HEK293 (cell line): ENCODE measurements around the gene SLC8A1.
A peak's percentile ranks its signal among the peaks of the same experiment; 100 is the strongest.

Experiments
- CTCF ChIA-PET: fragments of 350-600 bp; formaldehyde crosslinking; extraction: SDS; loops from one replicate; lab custom pipeline; 2021; ENCODE audit warnings: antibody characterized with exemption; lab: Yijun Ruan, JAX
- POLR2A ChIA-PET: fragments of 300-600 bp; formaldehyde crosslinking; extraction: SDS; loops from one replicate; lab custom pipeline; 2020; ENCODE audit warnings: antibody characterized with exemption, inconsistent platforms; lab: Yijun Ruan, JAX
- H3K27ac ChIP-seq: fragments of 200-500 bp; sonication (Bioruptor generic); 2 replicates; pipeline ENCODE4 v1.5.1; 2014; ENCODE audit warnings: low read depth, low read length, control low read depth, inconsistent platforms; ENCODE audit errors: extremely low read depth
- H3K36me3 ChIP-seq, 2 experiments: fragments of 200-500 bp in 1 of 2; sonication (Bioruptor generic) in 1 of 2; 1 replicate in 1 of 2; 2 replicates in 1 of 2; pipeline ENCODE4 v1.5.1; 2014 to 2017; ENCODE audit warnings: inconsistent platforms in 2 of 2, low read length in 2 of 2; ENCODE audit not compliant: control insufficient read depth in 2 of 2, insufficient read depth in 1 of 2
- H3K4me1 ChIP-seq: fragments of 200-500 bp; sonication (Bioruptor generic); 2 replicates; pipeline ENCODE4 v1.5.1; 2014; ENCODE audit warnings: mild to moderate bottlenecking, low read length, inconsistent platforms; ENCODE audit not compliant: control insufficient read depth, insufficient read depth
- H3K4me3 ChIP-seq: 2 replicates; pipeline ENCODE4 v1.5.1; 2011; ENCODE audit warnings: low read depth, mild to moderate bottlenecking, control low read depth, low read length, moderate library complexity
- H3K9me3 ChIP-seq: fragments of 200-500 bp; sonication (Bioruptor generic); 2 replicates; pipeline ENCODE4 v1.5.1; 2014; ENCODE audit warnings: low read depth, low read length, inconsistent platforms; ENCODE audit not compliant: control insufficient read depth, insufficient read depth
- HOXA7 ChIP-seq: sonication (generic); formaldehyde crosslinking; IDR thresholded peaks from 2 replicates; pipeline ENCODE4 v1.8.1; 2022; ENCODE audit warnings: missing genetic modification reagents, borderline replicate concordance
- MYNN ChIP-seq: fragments of 450-650 bp; formaldehyde crosslinking; IDR thresholded peaks from 2 replicates; pipeline ENCODE4 v1.5.1; 2016; ENCODE audit warnings: missing biosample characterization, missing genetic modification characterization, borderline replicate concordance
- TCF7L2 ChIP-seq: IDR thresholded peaks from 2 replicates; pipeline ENCODE4 v1.6.1; 2011; ENCODE audit warnings: low read depth, mild to moderate bottlenecking, inconsistent platforms, low read length, moderate library complexity, borderline replicate concordance
- TRIM28 ChIP-seq: IDR thresholded peaks from 2 replicates; pipeline ENCODE4 v1.6.1; 2011; ENCODE audit warnings: low read length, control low read depth, borderline replicate concordance
- ZNF112 ChIP-seq: fragments of 450-650 bp; formaldehyde crosslinking; IDR thresholded peaks from 2 replicates; pipeline ENCODE4 v1.5.0; 2017; ENCODE audit warnings: missing biosample characterization, missing genetic modification characterization
- ZNF146 ChIP-seq: fragments of 450-650 bp; formaldehyde crosslinking; IDR thresholded peaks from 2 replicates; pipeline ENCODE4 v1.5.1; 2016; ENCODE audit warnings: missing biosample characterization, missing genetic modification characterization
- ZNF221 ChIP-seq: fragments of 450-650 bp; formaldehyde crosslinking; IDR thresholded peaks from 2 replicates; pipeline ENCODE4 v1.5.1; 2017; ENCODE audit warnings: missing biosample characterization, missing genetic modification characterization, borderline replicate concordance
- ZNF354C ChIP-seq: fragments of 450-650 bp; formaldehyde crosslinking; IDR thresholded peaks from 2 replicates; pipeline ENCODE4 v1.5.1; 2016; ENCODE audit warnings: missing biosample characterization, missing genetic modification characterization, low read depth, borderline replicate concordance
- ZNF530 ChIP-seq: fragments of 450-650 bp; formaldehyde crosslinking; IDR thresholded peaks from 2 replicates; pipeline ENCODE4 v1.5.1; 2016; ENCODE audit warnings: low read depth, missing biosample characterization, missing genetic modification characterization
- ZNF548 ChIP-seq: fragments of 450-650 bp; formaldehyde crosslinking; IDR thresholded peaks from 2 replicates; pipeline ENCODE4 v1.5.1; 2016; ENCODE audit warnings: missing biosample characterization, missing genetic modification characterization
- ZNF701 ChIP-seq: fragments of 450-650 bp; formaldehyde crosslinking; IDR thresholded peaks from 2 replicates; pipeline ENCODE4 v1.5.1; 2016; ENCODE audit warnings: missing biosample characterization, missing genetic modification characterization
- ZNF76 ChIP-seq: fragments of 450-650 bp; formaldehyde crosslinking; IDR thresholded peaks from 2 replicates; pipeline ENCODE4; 2016; ENCODE audit warnings: low read depth, missing biosample characterization, missing genetic modification characterization, borderline replicate concordance
- TF ChIP-seq, protein P1 (sequence below): fragments of 450-650 bp; formaldehyde crosslinking; IDR thresholded peaks from 2 replicates; pipeline ENCODE4 v1.5.1; 2016; ENCODE audit warnings: missing biosample characterization, missing genetic modification characterization
- TF ChIP-seq, protein P2 (sequence below): fragments of 450-650 bp; formaldehyde crosslinking; IDR thresholded peaks from 2 replicates; pipeline ENCODE4 v1.5.1; 2016; ENCODE audit warnings: missing biosample characterization, missing genetic modification characterization, low read depth
- TF ChIP-seq, protein P3 (sequence below): fragments of 450-650 bp; formaldehyde crosslinking; IDR thresholded peaks from 2 replicates; pipeline ENCODE4 v1.5.0; 2017; ENCODE audit warnings: missing biosample characterization, missing genetic modification characterization, borderline replicate concordance
- TF ChIP-seq, protein P4 (sequence below): fragments of 450-650 bp; formaldehyde crosslinking; conservative IDR thresholded peaks from 2 replicates; pipeline ENCODE4 v1.5.1; 2016; ENCODE audit warnings: low read depth, missing biosample characterization, missing genetic modification characterization
- TF ChIP-seq, protein P5 (sequence below): fragments of 450-650 bp; formaldehyde crosslinking; IDR thresholded peaks from 2 replicates; pipeline ENCODE4 v1.5.1; 2016; ENCODE audit warnings: missing biosample characterization, missing genetic modification characterization
- TF ChIP-seq, protein P6 (sequence below): fragments of 450-650 bp; formaldehyde crosslinking; IDR thresholded peaks from 2 replicates; pipeline ENCODE4 v1.5.1; 2017; ENCODE audit warnings: missing biosample characterization, missing genetic modification characterization

SLC8A1 gene

DNA sequence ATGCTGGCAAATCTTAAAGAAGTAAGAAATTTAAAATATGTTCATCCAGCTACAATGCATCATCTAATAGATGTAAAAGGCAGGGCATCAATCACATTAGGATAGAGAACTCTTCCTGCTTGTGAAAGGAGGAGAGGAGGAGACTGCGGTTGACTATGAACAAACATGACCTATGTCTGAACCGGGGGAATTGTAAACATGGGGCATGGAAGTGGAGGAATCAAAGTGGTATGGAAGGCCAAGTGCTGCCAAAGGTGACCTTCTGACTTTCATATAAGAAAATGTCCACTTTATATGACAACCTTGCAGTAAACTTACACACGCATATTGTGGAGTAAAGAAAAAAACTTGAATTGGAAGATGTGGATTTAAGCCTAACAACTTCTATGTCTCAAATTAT is 20.0 kb upstream of the SLC8A1 start (continued):
- TF ChIP-seq ZNF112 (tag by site-specific recombination): no peak
- TF ChIP-seq, protein P1, sequence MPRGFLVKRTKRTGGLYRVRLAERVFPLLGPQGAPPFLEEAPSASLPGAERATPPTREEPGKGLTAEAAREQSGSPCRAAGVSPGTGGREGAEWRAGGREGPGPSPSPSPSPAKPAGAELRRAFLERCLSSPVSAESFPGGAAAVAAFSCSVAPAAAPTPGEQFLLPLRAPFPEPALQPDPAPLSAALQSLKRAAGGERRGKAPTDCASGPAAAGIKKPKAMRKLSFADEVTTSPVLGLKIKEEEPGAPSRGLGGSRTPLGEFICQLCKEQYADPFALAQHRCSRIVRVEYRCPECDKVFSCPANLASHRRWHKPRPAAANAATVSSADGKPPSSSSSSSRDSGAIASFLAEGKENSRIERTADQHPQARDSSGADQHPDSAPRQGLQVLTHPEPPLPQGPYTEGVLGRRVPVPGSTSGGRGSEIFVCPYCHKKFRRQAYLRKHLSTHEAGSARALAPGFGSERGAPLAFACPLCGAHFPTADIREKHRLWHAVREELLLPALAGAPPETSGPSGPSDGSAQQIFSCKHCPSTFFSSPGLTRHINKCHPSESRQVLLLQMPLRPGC: no peak
- TF ChIP-seq TRIM28: no peak
- TF ChIP-seq MYNN (tag by site-specific recombination): no peak
- TF ChIP-seq ZNF146 (tag by site-specific recombination): no peak
- TF ChIP-seq ZNF701 (tag by site-specific recombination): no peak
- TF ChIP-seq, protein P2, sequence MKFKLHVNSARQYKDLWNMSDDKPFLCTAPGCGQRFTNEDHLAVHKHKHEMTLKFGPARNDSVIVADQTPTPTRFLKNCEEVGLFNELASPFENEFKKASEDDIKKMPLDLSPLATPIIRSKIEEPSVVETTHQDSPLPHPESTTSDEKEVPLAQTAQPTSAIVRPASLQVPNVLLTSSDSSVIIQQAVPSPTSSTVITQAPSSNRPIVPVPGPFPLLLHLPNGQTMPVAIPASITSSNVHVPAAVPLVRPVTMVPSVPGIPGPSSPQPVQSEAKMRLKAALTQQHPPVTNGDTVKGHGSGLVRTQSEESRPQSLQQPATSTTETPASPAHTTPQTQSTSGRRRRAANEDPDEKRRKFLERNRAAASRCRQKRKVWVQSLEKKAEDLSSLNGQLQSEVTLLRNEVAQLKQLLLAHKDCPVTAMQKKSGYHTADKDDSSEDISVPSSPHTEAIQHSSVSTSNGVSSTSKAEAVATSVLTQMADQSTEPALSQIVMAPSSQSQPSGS: no peak
- TF ChIP-seq HOXA7: no peak
- no peak for TF ChIP-seq ZNF221 (tag by site-specific recombination)

DNA sequence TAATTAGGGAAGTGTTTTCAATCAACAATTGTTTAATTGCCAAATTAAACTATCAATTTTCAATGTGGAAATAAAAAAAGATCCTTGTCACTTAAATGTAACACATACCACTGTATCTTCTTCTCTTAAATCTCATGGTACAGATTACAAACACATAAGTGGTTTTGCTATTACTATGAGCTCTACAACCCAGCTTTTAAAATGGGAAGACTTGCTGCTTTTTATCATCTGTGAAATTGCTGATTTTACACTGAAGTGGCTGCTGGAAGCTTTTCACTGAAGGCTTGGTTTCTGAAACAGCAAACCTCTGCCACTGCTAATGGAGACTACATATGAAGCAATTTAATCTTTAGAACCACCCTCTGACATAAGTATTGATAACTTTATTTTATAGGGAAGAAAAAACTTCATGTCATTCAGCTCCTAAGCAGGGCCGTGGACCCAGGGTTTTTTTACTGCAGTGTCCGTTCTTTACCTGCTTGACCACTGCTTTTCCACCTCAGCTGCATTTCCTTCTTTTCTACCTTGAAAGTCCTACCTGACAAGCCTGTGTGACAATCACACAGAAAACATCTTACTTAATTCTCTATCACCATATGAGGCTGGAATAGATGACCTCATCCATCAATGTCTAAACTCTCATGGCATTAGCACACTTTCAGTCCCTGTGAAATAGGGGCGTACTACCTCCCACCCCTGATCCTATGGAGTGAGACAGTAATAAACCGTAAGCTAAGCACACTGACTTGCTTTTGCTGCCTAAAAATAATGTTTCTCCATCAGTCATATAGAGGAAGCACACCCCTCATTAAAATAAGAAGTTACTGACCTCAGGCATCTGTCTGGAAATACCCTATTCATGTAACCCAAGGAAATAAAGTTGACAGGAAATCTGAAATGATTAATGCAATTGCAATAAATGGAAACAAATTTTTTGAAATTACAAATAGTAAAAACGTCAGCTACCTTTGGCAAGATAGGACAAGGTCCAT is 19.2 kb upstream of the SLC8A1 start:
- Histone ChIP-seq H3K36me3 (no peaks in the 10 kb centered on the region), H3K4me1 (no peaks in the 10 kb centered on the region), H3K9me3 (no peaks in the 10 kb centered on the region), H3K27ac (no peak overlapping the region), H3K4me3 (no peak overlapping the region)
- ChIA-PET POLR2A (no interaction called here), CTCF (interaction anchor here (0.6 kb wide), 1 partner anchor 170 kb away, joined by 3 read pairs; no protein-coding TSS in a partner anchor)
- TF ChIP-seq TCF7L2: peak; percentile 19; the same call in 1 of the 2 replicates
- TF ChIP-seq, protein P3, sequence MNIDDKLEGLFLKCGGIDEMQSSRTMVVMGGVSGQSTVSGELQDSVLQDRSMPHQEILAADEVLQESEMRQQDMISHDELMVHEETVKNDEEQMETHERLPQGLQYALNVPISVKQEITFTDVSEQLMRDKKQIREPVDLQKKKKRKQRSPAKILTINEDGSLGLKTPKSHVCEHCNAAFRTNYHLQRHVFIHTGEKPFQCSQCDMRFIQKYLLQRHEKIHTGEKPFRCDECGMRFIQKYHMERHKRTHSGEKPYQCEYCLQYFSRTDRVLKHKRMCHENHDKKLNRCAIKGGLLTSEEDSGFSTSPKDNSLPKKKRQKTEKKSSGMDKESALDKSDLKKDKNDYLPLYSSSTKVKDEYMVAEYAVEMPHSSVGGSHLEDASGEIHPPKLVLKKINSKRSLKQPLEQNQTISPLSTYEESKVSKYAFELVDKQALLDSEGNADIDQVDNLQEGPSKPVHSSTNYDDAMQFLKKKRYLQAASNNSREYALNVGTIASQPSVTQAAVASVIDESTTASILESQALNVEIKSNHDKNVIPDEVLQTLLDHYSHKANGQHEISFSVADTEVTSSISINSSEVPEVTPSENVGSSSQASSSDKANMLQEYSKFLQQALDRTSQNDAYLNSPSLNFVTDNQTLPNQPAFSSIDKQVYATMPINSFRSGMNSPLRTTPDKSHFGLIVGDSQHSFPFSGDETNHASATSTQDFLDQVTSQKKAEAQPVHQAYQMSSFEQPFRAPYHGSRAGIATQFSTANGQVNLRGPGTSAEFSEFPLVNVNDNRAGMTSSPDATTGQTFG (tag by site-specific recombination): no peak

DNA sequence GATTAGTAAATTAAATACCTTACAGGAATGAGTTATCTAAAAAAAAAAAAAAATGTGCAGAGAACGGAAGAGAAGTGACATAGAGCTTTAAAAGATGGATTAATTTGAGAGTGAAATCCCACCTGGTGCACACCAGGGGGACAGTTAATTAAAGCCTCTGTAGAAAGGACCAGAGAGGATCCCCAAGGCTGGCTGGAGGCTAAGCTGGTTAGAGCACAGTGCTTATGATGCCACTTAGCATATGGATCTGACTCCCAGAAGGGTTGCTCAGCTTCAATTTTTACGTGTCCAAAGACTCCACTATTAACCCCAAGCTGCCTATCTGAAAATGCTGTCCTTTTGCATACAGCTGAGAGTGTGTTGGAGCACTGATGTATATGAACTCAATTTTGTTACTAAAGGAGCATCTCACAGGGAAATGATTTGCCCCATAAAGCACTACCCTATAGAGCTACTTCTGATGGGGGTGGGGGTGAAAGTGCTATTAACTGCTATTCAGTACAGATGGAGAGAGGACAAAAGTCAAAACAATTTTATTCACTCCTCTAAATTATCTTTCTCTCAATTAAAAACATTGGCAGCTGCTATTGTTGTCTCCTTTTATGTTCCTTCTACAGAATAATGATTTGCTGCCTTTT is 15.2 kb upstream of the SLC8A1 start:
- H3K4me1 ChIP-seq: no peaks in the 10 kb centered on the region
- CTCF ChIA-PET: interaction anchor here (0.6 kb wide), 1 partner anchor 212 kb away, joined by 3 read pairs; no protein-coding TSS in a partner anchor
- H3K36me3 ChIP-seq: no peaks in the 10 kb centered on the region
- no peak overlapping the region for H3K27ac ChIP-seq
- POLR2A ChIA-PET: no interaction called here
- H3K9me3 ChIP-seq: no peaks in the 10 kb centered on the region
- H3K4me3 ChIP-seq: no peak overlapping the region
- TF ChIP-seq ZNF354C (tag by site-specific recombination) (no peak), ZNF530 (tag by site-specific recombination) (no peak), ZNF76 (tag by site-specific recombination) (no peak), ZNF548 (tag by site-specific recombination) (no peak)
- TF ChIP-seq, protein P4, sequence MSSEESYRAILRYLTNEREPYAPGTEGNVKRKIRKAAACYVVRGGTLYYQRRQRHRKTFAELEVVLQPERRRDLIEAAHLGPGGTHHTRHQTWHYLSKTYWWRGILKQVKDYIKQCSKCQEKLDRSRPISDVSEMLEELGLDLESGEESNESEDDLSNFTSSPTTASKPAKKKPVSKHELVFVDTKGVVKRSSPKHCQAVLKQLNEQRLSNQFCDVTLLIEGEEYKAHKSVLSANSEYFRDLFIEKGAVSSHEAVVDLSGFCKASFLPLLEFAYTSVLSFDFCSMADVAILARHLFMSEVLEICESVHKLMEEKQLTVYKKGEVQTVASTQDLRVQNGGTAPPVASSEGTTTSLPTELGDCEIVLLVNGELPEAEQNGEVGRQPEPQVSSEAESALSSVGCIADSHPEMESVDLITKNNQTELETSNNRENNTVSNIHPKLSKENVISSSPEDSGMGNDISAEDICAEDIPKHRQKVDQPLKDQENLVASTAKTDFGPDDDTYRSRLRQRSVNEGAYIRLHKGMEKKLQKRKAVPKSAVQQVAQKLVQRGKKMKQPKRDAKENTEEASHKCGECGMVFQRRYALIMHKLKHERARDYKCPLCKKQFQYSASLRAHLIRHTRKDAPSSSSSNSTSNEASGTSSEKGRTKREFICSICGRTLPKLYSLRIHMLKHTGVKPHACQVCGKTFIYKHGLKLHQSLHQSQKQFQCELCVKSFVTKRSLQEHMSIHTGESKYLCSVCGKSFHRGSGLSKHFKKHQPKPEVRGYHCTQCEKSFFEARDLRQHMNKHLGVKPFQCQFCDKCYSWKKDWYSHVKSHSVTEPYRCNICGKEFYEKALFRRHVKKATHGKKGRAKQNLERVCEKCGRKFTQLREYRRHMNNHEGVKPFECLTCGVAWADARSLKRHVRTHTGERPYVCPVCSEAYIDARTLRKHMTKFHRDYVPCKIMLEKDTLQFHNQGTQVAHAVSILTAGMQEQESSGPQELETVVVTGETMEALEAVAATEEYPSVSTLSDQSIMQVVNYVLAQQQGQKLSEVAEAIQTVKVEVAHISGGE (tag by site-specific recombination): no peak
- TF ChIP-seq, protein P5, sequence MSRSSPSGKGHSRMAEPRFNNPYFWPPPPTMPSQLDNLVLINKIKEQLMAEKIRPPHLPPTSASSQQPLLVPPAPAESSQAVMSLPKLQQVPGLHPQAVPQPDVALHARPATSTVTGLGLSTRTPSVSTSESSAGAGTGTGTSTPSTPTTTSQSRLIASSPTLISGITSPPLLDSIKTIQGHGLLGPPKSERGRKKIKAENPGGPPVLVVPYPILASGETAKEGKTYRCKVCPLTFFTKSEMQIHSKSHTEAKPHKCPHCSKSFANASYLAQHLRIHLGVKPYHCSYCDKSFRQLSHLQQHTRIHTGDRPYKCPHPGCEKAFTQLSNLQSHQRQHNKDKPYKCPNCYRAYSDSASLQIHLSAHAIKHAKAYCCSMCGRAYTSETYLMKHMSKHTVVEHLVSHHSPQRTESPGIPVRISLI (tag by site-specific recombination): no peak
- TF ChIP-seq, protein P6, sequence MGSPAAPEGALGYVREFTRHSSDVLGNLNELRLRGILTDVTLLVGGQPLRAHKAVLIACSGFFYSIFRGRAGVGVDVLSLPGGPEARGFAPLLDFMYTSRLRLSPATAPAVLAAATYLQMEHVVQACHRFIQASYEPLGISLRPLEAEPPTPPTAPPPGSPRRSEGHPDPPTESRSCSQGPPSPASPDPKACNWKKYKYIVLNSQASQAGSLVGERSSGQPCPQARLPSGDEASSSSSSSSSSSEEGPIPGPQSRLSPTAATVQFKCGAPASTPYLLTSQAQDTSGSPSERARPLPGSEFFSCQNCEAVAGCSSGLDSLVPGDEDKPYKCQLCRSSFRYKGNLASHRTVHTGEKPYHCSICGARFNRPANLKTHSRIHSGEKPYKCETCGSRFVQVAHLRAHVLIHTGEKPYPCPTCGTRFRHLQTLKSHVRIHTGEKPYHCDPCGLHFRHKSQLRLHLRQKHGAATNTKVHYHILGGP (tag by site-specific recombination): no peak
